GM18520 (cell line): ENCODE results near the gene PSAPL1.
"Not testable (repeated sequence)": the region's sequence is repeated elsewhere in the genome, so short reads cannot be mapped to it uniquely, and the experiment has no call there.

Experiments
- ATAC-seq: cut with Tn5 transposase; IDR thresholded peaks from one replicate; pipeline ENCODE4 v1.9.1; 2021; ENCODE audit not compliant: unreplicated experiment

Gene PSAPL1

GRCh38 chr4:7459471-7459870, 24.7 kb upstream of the PSAPL1 start:
- ATAC-seq, result no peak

- ATAC-seq, result no peak
These were observed 23.7 kb upstream of the PSAPL1 start for GRCh38 chr4:7458477-7458876.

GRCh38 chr4:7458066-7458425, 23.3 kb upstream of the PSAPL1 start:
- no peak for ATAC-seq

GRCh38 chr4:7457201-7458065, 22.7 kb upstream of the PSAPL1 start:
- ATAC-seq, result no peak

- not testable (repeated sequence) for ATAC-seq
These were observed 18.1 kb upstream of the PSAPL1 start for GRCh38 chr4:7452802-7453201.

GRCh38 chr4:7451800-7452199, 17.1 kb upstream of the PSAPL1 start:
- no peak for ATAC-seq

GRCh38 chr4:7451434-7451789, 16.7 kb upstream of the PSAPL1 start:
- ATAC-seq, result no peak

GRCh38 chr4:7450775-7451433, 16.2 kb upstream of the PSAPL1 start:
- ATAC-seq, result no peak

- no peak for ATAC-seq
These were observed 13.3 kb upstream of the PSAPL1 start for GRCh38 chr4:7448036-7448435.

- no peak for ATAC-seq
These were observed 12.5 kb upstream of the PSAPL1 start for GRCh38 chr4:7447236-7447635.

- ATAC-seq, result no peak
These were observed 10.0 kb upstream of the PSAPL1 start for GRCh38 chr4:7444731-7445130.

GRCh38 chr4:7444314-7444713, 9.6 kb upstream of the PSAPL1 start:
- no peak for ATAC-seq

- no peak for ATAC-seq
These were observed 7.9 kb upstream of the PSAPL1 start for GRCh38 chr4:7442574-7443162.

GRCh38 chr4:7441201-7441600, 6.5 kb upstream of the PSAPL1 start:
- ATAC-seq, result no peak

- no peak for ATAC-seq
These were observed 5.0 kb upstream of the PSAPL1 start for GRCh38 chr4:7439699-7440098.

GRCh38 chr4:7436256-7436655, 1.5 kb upstream of the PSAPL1 start:
- ATAC-seq, result no peak

GRCh38 chr4:7435471-7436061, 836 bp upstream of the PSAPL1 start:
- no peak for ATAC-seq

- no peak for ATAC-seq
These were observed 477 bp downstream of the PSAPL1 start for GRCh38 chr4:7434141-7434765.

- ATAC-seq, result no peak
These were observed 1.2 kb downstream of the PSAPL1 start for GRCh38 chr4:7433376-7434140.

GRCh38 chr4:7432531-7433375, 2.0 kb downstream of the PSAPL1 start:
- no peak for ATAC-seq
